ENCODE measurements around the gene GPR62.

GPR62 gene

GRCh38 chr3:51938780-51939425 is 16.3 kb upstream of the GPR62 start:
- DNase-seq, result no peak

GRCh38 chr3:51940648-51941462 is 14.3 kb upstream of the GPR62 start:
- no peak for DNase-seq

GRCh38 chr3:51941463-51941797 is 13.8 kb upstream of the GPR62 start:
- no peak for DNase-seq

GRCh38 chr3:51941798-51942602 is 13.2 kb upstream of the GPR62 start, which contains the start of the genes PARP3 and RRP9:
Gene PARP3, plus strand, starts transcription at chr3:51942363. Its CDS starts 993 bp downstream, at chr3:51943356.
Gene RRP9, minus strand, starts transcription at chr3:51941904. Its CDS starts 37 bp downstream, at chr3:51941867.
- peak; percentile 90 to 98 for DNase-seq

- DNase-seq, result no peak
Measured at GRCh38 chr3:51942603-51943450, 12.4 kb upstream of the GPR62 start.

- DNase-seq, result no peak
Measured at GRCh38 chr3:51943451-51944391, 11.5 kb upstream of the GPR62 start.

GRCh38 chr3:51944451-51945021 is 10.6 kb upstream of the GPR62 start:
- no peak for DNase-seq

GRCh38 chr3:51945031-51945840 is 9.9 kb upstream of the GPR62 start:
- DNase-seq, result no peak

GRCh38 chr3:51945926-51946705 is 9.1 kb upstream of the GPR62 start:
- no peak for DNase-seq

- no peak for DNase-seq
Measured at GRCh38 chr3:51946796-51947195, 8.4 kb upstream of the GPR62 start.

GRCh38 chr3:51947215-51947900 is 7.8 kb upstream of the GPR62 start:
- no peak for DNase-seq

GRCh38 chr3:51948016-51948580 is 7.1 kb upstream of the GPR62 start:
- DNase-seq, result no peak

- no peak for DNase-seq
Measured at GRCh38 chr3:51949121-51949520, 6.1 kb upstream of the GPR62 start.

- no peak for DNase-seq
Measured at GRCh38 chr3:51950899-51951298, 4.3 kb upstream of the GPR62 start.

GRCh38 chr3:51953445-51953844 is 1.7 kb upstream of the GPR62 start:
- no peak for DNase-seq

GRCh38 chr3:51954105-51954504 is 1.1 kb upstream of the GPR62 start:
- no peak for DNase-seq

- DNase-seq, result no peak
Measured at GRCh38 chr3:51954713-51955112, 468 bp upstream of the GPR62 start.
